Posterior vena cava (tissue), 2 donors: ENCODE measurements around the gene MLN. TPM values are rescaled to one million over a fixed set of nuclear protein-coding genes. Genes with fewer than 3 reads are reported as not detected.

Experiments used
- DNase-seq: peaks from one replicate; pipeline ENCODE4 v3.0.0-alpha.2; 2020; ENCODE audit warnings: low spot score
- intact Hi-C, 2 donors: fragments of 100-400 bp; cut with DNase I; formaldehyde crosslinking; loops; one replicate each; pipeline versions ENCODE4 v1.14.1 to v1.14.2; 2022 to 2023
- long read RNA-seq, 2 donors: library from polyadenylated mRNA; unstranded; transcript quantifications; one replicate each; pipeline ENCODE4 v2.0.0, GENCODE V29; 2020 to 2021
- total RNA-seq, 2 donors: library from RNA; stranded (reverse); fragmentation: NEBNext Ultra II Directional; extraction: Animal tissue kit (Norgen Biotek cat#: 25700); gene quantifications; one replicate each; pipeline ENCODE4 v1.2.1, GENCODE V29; 2021
- donor health status: DM: yes; HTN: yes; CAD: no.
- donor health status: DM: yes; HTN: yes; CAD: no.

MLN gene, protein sequence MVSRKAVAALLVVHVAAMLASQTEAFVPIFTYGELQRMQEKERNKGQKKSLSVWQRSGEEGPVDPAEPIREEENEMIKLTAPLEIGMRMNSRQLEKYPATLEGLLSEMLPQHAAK
- not detected for total RNA-seq
- long read RNA-seq, donor 1 = 0 reads
- long read RNA-seq, donor 2 = 0 reads

- intact Hi-C loops = loop anchor here in 1 of 2 donors (10.0 kb wide), 1 partner anchor 161 kb away; no protein-coding TSS in a partner anchor
- no peak for DNase-seq
These were observed at the start of gene MLN for GRCh38 chr6:33803571-33804053. Gene MLN, minus strand, starts transcription at chr6:33804003. Its CDS starts 2,840 bp downstream, at chr6:33801163.

DNA sequence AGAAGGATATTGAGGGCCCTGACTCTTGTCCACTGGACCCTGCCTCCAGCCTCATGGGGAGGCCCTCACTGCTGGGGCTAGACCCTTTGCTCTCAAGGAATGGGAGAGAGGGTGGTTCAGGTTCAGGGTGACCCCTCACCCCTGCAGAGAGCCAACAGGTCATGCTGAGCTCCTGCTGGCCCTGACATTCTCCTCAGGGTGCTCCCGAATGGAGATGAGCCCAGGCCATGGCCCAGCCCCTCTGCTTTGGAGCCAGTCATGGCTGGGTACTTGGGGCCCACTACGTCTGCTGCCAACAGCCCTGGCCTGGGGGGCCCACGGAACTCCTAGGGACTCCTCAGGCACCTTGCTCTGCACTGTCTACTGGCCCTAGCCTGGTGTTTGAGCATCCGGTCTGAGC is 49.2 kb upstream of the MLN start:
- intact Hi-C loops = no loop called here
- no peak for DNase-seq

GRCh38 chr6:33851959-33852358 is 48.2 kb upstream of the MLN start:
- DNase-seq = no peak
- intact Hi-C loops = no loop called here

DNA sequence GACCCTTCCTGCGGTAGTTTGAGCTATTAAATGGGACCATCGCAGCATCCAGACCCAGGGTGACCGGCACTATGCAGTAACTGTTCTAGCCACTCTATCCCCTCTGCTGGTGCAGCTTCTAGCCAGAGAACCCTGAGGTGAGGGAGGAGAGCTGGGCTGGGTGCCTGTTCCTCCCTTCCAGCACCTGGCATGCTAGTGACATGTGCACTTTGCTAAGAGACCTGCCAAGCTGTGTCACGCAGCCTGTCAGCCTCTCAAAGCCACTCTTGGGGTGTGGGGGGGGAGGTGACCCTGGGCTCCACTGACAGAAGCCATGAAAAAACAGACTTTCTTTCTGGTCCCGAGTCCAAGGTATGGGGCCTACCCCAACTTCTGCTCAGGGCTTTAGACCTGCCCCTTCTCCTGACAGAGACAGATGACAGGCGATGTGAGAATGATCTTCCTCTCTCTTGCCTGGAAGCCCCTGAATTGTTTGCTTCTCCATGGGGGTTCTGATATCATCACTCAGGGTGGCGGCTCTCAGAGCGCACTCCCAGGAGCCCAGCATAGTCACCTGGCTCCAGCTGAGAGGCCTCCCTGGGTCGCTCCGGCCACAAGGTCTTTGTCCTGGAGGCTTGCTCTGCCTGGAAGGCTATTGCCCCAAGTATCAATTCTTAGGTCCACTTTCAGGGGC is 47.2 kb upstream of the MLN start:
- no peak for DNase-seq

GRCh38 chr6:33850296-33850695 is 46.5 kb upstream of the MLN start:
- no peak for DNase-seq
- intact Hi-C loops = no loop called here

More for the DNA sequence above, 47.2 kb upstream of the MLN start:
- intact Hi-C loops = no loop called here

GRCh38 chr6:33849500-33850075 is 45.8 kb upstream of the MLN start:
- no peak for DNase-seq
- intact Hi-C loops = no loop called here

DNA sequence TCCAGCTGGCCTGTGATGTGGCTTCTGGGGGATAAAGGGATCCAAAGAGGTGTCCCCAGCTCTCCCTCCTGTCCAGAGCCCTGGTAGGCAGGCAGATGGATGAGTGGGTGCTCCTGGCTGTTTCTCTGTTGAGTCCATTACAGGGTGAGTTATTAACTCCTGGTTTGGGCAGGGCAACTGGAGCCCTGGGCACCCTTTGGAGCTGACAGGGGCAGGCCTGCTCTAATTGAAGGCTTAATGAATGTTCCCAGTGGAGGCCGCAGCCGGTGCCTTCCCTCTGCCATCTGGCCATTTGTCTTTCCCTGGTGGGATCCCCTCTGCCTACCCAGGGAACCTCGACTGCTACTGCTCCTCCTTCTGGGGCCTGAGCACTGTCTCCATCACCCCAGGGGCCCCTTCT is 44.7 kb upstream of the MLN start:
- no peak for DNase-seq
- intact Hi-C loops = no loop called here

- DNase-seq = no peak
- intact Hi-C loops = no loop called here
These were observed 44.1 kb upstream of the MLN start for GRCh38 chr6:33847867-33848266.

DNA sequence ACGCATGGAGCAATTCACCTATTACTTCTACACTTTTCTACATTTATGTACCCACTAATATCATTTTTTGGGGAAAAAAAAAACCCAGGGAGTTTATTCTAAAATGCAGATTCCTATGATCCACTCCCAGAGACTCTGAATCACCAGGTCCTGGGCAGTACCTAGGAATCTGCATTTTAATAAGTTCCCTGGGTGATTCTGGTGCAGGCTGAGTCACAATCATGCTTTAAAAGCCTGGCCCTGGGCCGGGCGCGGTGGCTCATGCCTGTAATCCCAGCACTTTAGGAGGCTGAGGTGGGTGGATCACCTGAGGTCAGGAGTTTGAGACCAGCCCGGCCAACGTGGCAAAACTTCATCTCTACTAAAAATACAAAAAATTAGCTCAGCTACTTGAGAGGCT is 43.3 kb upstream of the MLN start:
- no peak for DNase-seq
- intact Hi-C loops = no loop called here

DNA sequence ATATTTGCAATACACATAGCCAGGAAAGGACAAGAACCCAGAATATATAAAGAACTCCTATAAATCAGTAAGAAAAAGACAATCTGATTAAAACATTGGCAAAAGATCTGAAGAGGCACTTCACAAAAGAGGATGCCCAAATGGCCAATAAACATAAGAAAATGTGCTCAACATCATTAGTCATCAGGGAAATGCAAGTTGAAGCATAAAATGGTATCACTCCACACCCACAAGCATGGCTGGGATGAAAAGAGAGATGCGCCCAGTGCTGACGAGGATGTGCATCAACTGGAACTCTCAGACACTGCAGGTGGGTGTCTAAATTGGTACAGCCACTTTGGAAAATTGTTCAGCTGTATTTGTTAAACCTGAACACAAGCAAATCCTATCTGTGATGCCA is 42.4 kb upstream of the MLN start:
- intact Hi-C loops = no loop called here
- no peak for DNase-seq

DNA sequence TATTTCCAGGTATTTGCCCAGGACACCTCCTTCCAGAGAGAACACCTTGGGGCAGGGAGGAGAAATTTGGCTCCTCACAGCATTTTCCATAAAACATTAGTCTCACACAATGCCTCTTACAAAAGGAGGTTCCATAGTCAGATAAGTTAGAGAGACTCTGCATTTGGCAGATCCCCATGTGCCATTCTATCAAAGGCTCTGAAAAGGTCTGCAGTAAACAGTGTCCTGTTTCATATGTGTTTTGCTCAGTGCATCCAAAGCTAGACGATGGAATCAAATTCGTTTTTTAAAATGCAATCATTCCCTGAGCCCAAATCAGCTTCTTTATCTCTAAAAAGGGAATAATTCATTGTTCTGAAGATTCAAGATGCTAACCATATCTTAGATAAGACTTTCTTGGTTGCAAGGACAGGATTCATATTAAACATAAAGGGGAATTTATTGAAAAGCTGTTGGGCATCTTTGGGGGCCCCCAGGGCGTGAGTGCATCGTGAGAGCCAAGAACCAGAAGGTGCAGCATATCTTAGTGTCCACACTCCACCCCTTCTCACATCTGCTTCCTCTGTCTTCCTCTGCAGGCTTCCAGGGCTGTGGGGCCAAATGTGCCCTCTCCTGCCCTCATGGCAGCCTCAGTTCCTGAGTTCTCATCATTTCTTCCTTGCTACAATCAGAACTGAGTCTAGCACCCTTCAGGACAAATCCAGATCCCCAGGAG is 41.4 kb upstream of the MLN start:
- intact Hi-C loops = no loop called here

DNA sequence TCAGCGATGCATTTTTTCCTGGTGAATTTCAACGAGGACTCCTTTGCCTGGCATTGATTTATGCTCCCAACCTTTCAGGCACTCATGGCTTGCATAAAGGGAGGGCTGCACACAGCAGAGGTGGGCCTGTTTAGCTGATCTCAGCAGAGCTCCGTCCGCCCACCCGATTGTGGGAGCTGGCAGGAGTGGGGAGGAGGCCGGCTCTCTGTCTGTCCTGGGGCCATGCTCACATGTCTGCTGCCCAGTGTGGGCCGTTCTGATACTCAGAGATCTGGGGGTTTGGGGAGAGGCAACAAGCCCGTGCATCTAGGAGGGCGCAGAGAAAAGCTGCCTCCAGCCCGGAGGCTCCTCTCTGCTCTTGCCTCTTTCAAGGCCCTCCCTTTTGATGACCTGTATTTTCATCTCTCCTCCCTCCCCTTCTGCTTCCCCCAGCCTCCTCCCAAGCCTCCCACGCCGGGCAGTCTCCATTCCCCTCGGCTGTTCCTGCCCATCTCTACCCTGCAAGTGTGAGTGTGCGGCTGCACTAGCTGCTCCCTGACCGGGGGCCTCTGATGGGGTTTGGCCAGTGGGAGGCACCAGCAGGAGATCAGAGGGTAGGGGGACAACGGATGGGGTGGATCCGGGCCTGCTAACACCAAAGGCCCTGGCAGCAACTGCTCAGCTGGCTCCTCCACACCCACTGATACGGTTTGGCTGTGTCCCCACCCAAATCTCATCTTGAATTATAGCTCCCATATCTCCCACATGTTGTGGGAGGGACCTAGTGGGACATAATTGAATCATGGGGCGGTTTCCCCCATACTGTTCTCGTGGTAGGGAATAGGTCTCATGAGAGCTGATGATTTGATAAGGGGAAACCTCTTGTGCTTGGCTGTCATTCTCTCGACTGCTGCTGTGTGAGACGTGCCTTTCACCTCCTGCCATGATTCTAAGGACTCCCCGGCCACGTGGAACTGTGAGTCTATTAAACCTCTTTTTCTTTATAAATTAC is 39.6 kb upstream of the MLN start:
- intact Hi-C loops = no loop called here
- no peak for DNase-seq

More for the DNA sequence above, 41.4 kb upstream of the MLN start:
- DNase-seq = no peak

- no peak for DNase-seq
- intact Hi-C loops = no loop called here
These were observed 38.1 kb upstream of the MLN start for GRCh38 chr6:33841868-33842267.

DNA sequence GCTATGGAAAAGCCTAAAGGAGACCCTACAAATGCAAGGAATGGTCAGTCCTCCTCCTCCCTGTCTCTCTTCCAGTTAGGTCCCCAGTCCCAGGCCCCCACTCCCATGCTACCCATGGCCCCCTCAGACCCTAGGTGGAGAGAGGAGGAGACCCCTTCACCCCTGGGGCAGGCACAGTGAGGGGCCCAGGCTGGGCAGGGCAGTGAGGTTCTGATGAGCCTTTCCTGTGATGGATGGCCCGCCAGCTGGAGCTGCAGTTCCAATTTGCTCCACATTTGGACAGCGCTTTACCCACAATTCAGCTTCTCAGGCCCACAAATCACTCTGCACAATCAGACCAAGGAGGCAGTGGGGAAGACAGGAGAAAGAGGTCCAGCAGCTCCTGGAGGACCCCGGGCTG is 37.3 kb upstream of the MLN start:
- intact Hi-C loops = no loop called here
- DNase-seq = no peak

GRCh38 chr6:33840048-33840926 is 36.5 kb upstream of the MLN start:
- intact Hi-C loops = no loop called here
- no peak for DNase-seq

DNA sequence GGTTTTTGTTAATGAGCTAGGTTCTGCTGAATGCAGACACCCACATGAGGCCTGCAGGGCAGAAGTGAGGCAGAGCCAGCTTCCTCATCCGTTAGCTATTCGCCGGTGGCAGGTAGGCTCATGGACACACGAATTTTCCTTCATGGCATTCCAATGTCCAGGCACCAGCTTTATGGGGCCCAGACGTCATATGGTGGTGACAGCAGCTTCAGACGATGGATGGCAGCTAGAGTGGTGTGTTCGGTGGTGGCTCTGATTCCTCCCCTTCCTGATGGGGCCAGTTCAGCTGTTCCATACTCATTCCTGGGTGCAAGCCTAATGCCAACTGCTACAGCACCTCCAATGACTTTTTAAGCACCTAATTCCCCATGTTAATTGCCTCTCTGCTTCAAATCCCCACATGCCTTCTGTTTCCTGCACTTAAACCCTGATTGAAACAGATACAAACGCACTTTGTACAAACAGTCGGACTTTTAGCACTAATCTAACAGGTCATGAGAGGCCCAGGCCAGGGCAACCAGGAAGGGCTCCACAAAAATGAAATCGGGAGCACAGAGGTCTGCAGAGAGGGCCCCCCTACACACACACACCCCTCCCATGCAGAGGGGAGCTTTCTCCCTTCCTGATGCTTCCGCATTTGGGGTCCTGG is 35.7 kb upstream of the MLN start:
- no peak for DNase-seq
- intact Hi-C loops = no loop called here

DNA sequence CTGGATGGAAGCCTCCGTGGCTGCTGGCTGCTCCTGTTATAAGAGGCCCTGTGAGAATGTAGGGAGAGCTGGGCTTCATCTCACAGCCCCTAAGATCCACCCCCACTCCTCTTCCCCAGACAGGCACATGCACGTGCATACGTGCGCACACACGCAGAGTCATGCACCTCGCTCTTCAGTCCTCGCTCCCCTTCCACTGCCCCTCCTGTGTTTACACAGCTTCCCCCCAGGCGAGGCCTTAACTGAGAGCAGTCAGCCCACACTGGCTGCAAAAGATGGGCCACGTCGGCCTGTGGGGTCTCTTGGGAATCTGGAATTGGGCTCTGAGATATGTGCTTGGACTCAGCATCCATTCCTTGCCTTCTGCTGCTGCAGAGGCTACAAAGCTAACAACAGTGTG is 35.2 kb upstream of the MLN start:
- intact Hi-C loops = no loop called here
- no peak for DNase-seq
